K562 (cell line): ENCODE data around the gene MICAL2. TPM values are rescaled to one million over a fixed set of nuclear protein-coding genes. Genes with fewer than 3 reads are reported as not detected.

Source experiments
- ATAC-seq: fragments of 200-7000 bp; cut with Tn5 transposase; 3 replicates; pipeline ENCODE4 v1.9.1; 2020; ENCODE audit warnings: moderate library complexity
- BruUV-seq: library from RNA; stranded (reverse); fragments of 400-500 nt; replicated peaks from 2 replicates; lab custom pipeline; 2021; lab: Mats Ljungman, UMichigan
- CTCF ChIA-PET: fragments of 300-600 bp; formaldehyde crosslinking; extraction: SDS; loops from one replicate; lab custom pipeline; 2021; ENCODE audit warnings: low intra/inter-chr PET ratio; lab: Yijun Ruan, JAX
- POLR2A ChIA-PET: fragments of 300-600, 350-650 bp; sonication (Branson Sonifier 250); formaldehyde crosslinking; extraction: SDS; loops from one replicate; lab custom pipeline; 2021; ENCODE audit warnings: antibody characterized with exemption, inconsistent platforms; lab: Yijun Ruan, JAX
- DNase-seq, 4 experiments: peaks; one replicate each; pipeline versions ENCODE4 v3.0.0 to v3.0.0-alpha.2; 2011 to 2018; ENCODE audit warnings: low spot score in 3 of 4, mixed read lengths in 3 of 4; ENCODE audit errors: extremely low read depth in 1 of 4
- FAIRE-seq: peaks from 2 replicates; lab custom pipeline; 2011; peaks lifted over from hg19 to GRCh38; lab: Jason Lieb, UNC
- H2AFZ ChIP-seq: 2 replicates; pipeline ENCODE4 v1.6.0; 2011; ENCODE audit warnings: low read depth, low read length, control low read depth, inconsistent platforms
- H3K27ac ChIP-seq: fragments of 200-600 bp; 3 replicates; pipeline ENCODE4 v1.8.0; 2011; ENCODE audit warnings: low read depth, mild to moderate bottlenecking, control low read depth, inconsistent platforms, low read length, moderate library complexity, mixed read lengths; ENCODE audit errors: extremely low read depth
- H3K27me3 ChIP-seq, 2 experiments: fragments of 300-600 bp in 1 of 2; 2 replicates in 1 of 2; 3 replicates in 1 of 2; pipeline versions ENCODE4 v1.6.0 to v1.8.0; 2011; ENCODE audit warnings: inconsistent platforms in 2 of 2, low read length in 2 of 2, mild to moderate bottlenecking in 1 of 2, mixed read lengths in 1 of 2, moderate library complexity in 1 of 2; ENCODE audit not compliant: control insufficient read depth in 2 of 2, insufficient read depth in 2 of 2
- H3K36me3 ChIP-seq: fragments of 300-600 bp; 3 replicates; pipeline ENCODE4 v1.8.0; 2011; ENCODE audit warnings: mild to moderate bottlenecking, low read length, inconsistent platforms; ENCODE audit not compliant: control insufficient read depth, insufficient read depth
- H3K4me1 ChIP-seq, 2 experiments: fragments of 200-600 bp in 1 of 2; replicated peaks in 1 of 2; 2 replicates in 1 of 2; 3 replicates in 1 of 2; pipeline versions ENCODE4 v1.5.1 to v1.8.0; 2011; ENCODE audit warnings: inconsistent platforms in 2 of 2, low read length in 2 of 2, mild to moderate bottlenecking in 1 of 2, mixed read lengths in 1 of 2, moderate library complexity in 1 of 2; ENCODE audit not compliant: control insufficient read depth in 2 of 2, insufficient read depth in 2 of 2
- H3K4me2 ChIP-seq: 2 replicates; pipeline ENCODE4 v1.6.1; 2011; ENCODE audit warnings: low read length, control low read depth, inconsistent platforms, mixed read lengths; ENCODE audit not compliant: insufficient read depth
- H3K4me3 ChIP-seq: fragments of 200-600 bp; sonication (generic), shearing (Covaris generic); 2 replicates; pipeline ENCODE4 v1.5.1; 2016; ENCODE audit warnings: control low read depth, inconsistent platforms
- H3K79me2 ChIP-seq: fragments of 200-600 bp; 3 replicates; pipeline ENCODE4 v1.8.0; 2011; ENCODE audit warnings: low read length, inconsistent platforms; ENCODE audit not compliant: control insufficient read depth, insufficient read depth
- H3K9ac ChIP-seq, 2 experiments: 2 replicates each; pipeline versions ENCODE4 v1.6.0 to v1.6.1; 2011; ENCODE audit warnings: low read depth in 2 of 2, low read length in 2 of 2, control low read depth in 1 of 2, inconsistent platforms in 1 of 2, mild to moderate bottlenecking in 1 of 2, mixed read lengths in 1 of 2; ENCODE audit not compliant: insufficient read depth in 1 of 2
- H3K9me1 ChIP-seq: one replicate; pipeline ENCODE4 v1.6.0; 2011; ENCODE audit warnings: inconsistent platforms, mild to moderate bottlenecking, low read length, moderate library complexity; ENCODE audit not compliant: control insufficient read depth, insufficient read depth
- H3K9me3 ChIP-seq: replicated peaks from 2 replicates; pipeline ENCODE4 v1.5.1; 2011; ENCODE audit warnings: low read depth, low read length, inconsistent platforms; ENCODE audit not compliant: control insufficient read depth, insufficient read depth
- H4K20me1 ChIP-seq: replicated peaks from 2 replicates; pipeline ENCODE4 v1.6.1; 2011; ENCODE audit warnings: low read length, inconsistent platforms, mixed read lengths; ENCODE audit not compliant: control insufficient read depth, insufficient read depth
- CC2D1A ChIP-seq: fragments of 450-650 bp; IDR thresholded peaks from 2 replicates; pipeline ENCODE4 v1.6.1; 2017; ENCODE audit warnings: mild to moderate bottlenecking
- CCAR2 ChIP-seq: fragments of 200-400 bp; formaldehyde crosslinking; IDR thresholded peaks from 2 replicates; pipeline ENCODE4 v1.6.1; 2017; ENCODE audit warnings: mild to moderate bottlenecking, low read depth, low read length
- MCM3 ChIP-seq: fragments of 450-650 bp; IDR thresholded peaks from 2 replicates; pipeline ENCODE4 v1.6.1; 2016
- PHF8 ChIP-seq: fragments of 200-600 bp; sonication (generic); IDR thresholded peaks from 2 replicates; pipeline ENCODE4 v1.6.1; 2012; ENCODE audit warnings: mixed run types, mild to moderate bottlenecking, inconsistent platforms, low read length, moderate library complexity, borderline replicate concordance
- POLR3A ChIP-seq: IDR thresholded peaks from 2 replicates; pipeline ENCODE4 v1.6.1; 2011; ENCODE audit warnings: borderline replicate concordance, mild to moderate bottlenecking, moderate library complexity; ENCODE audit not compliant: insufficient read length, insufficient read depth; ENCODE audit errors: extremely low read depth
- RBM34 ChIP-seq: fragments of 200-400 bp; formaldehyde crosslinking; IDR thresholded peaks from 2 replicates; pipeline ENCODE4 v1.6.1; 2018; ENCODE audit warnings: low read length, borderline replicate concordance; ENCODE audit not compliant: insufficient read depth
- SAFB ChIP-seq: fragments of 200-400 bp; formaldehyde crosslinking; IDR thresholded peaks from 2 replicates; pipeline ENCODE4 v1.6.1; 2017; ENCODE audit warnings: low read depth, low read length, borderline replicate concordance
- TRIM24 ChIP-seq, 2 experiments: fragments of 450-650 bp; IDR thresholded peaks; 2 replicates each; pipeline ENCODE4 v1.6.1; 2016
- ZNF398 ChIP-seq: fragments of 250-450 bp; sonication (Bioruptor Pico); IDR thresholded peaks from 2 replicates; pipeline ENCODE4 v1.8.0; 2021; ENCODE audit warnings: moderate library complexity, mild to moderate bottlenecking, inconsistent platforms
- ZNF584 ChIP-seq: fragments of 200-800 bp; sonication (Bioruptor generic); IDR thresholded peaks from 2 replicates; pipeline ENCODE4 v1.6.1; 2016; ENCODE audit warnings: low read depth, mild to moderate bottlenecking, missing genetic modification characterization, missing compliant biosample characterization
- ZNF655 ChIP-seq: fragments of 250-450 bp; sonication (Bioruptor Pico); IDR thresholded peaks from 2 replicates; pipeline ENCODE4 v1.5.0; 2021
- WGBS: fragments of 100-300 bp; shearing (Covaris generic); methylation state at CpG from one replicate; pipeline ENCODE4 v1.1.6; 2016; ENCODE audit warnings: low coverage, mixed read lengths; ENCODE audit not compliant: insufficient coverage; ENCODE audit errors: missing lambda C conversion rate; 5-methylcytosine and 5-hydroxymethylcytosine counted together
- in situ Hi-C: fragments of 300-500 bp; cut with MboI; formaldehyde crosslinking; loops from 4 replicates; pipeline ENCODE4 v1.15.0; 2018; ENCODE audit warnings: inconsistent platforms, mixed read lengths
- intact Hi-C: fragments of 100-400 bp; cut with micrococcal nuclease; formaldehyde crosslinking; loops from 2 replicates; pipeline ENCODE4 v1.14.2; 2022
- polyA plus RNA-seq, 8 experiments: library from polyadenylated mRNA; depleted of rRNA in 4 of 8; stranded (reverse) in 5 of 8; unstranded in 3 of 8; fragments of >200 nt; fragmentation: Nextera tagmentation in 2 of 8; fragmentation: Illumina TruSeq in 1 of 8; extraction: Ambion mirVana in 2 of 8; extraction: Trizol in 1 of 8; gene quantifications; 2 replicates each; pipeline versions ENCODE4 v1.2.1 to v1.2.3, GENCODE V29; 2011 to 2014; ENCODE audit warnings: inconsistent platforms in 1 of 8, missing spikeins in 1 of 8
- total RNA-seq, 7 experiments: library from RNA; depleted of rRNA in 6 of 7; stranded (reverse); fragments of >200 nt in 6 of 7; fragmentation: Illumina TruSeq in 2 of 7; extraction: Trizol in 2 of 7; gene quantifications; 2 replicates each; pipeline versions ENCODE4 v1.2.1 to v1.2.3, GENCODE V29; 2011 to 2021; ENCODE audit warnings: low replicate concordance in 1 of 7
- TF ChIP-seq, protein P1 (sequence below): IDR thresholded peaks from 3 replicates; pipeline ENCODE4 v1.6.1; 2011; ENCODE audit warnings: borderline replicate concordance, mild to moderate bottlenecking; ENCODE audit not compliant: insufficient read length, insufficient read depth
- TF ChIP-seq, protein P2 (sequence below): sonication (generic); formaldehyde crosslinking; IDR thresholded peaks from 2 replicates; pipeline ENCODE4 v1.8.0; 2022; ENCODE audit warnings: mild to moderate bottlenecking, missing genetic modification reagents

The MICAL2 gene
- total and polyA plus RNA-seq, 9 of the 15 experiments (the other 6 are each of a cell fraction or from before 2014, with no cell fraction given) = 4.7 to 64.2 (median 33.6) TPM

- no peak overlapping the region for H3K4me3 ChIP-seq
- intact Hi-C loops = no loop called here
- H3K9ac ChIP-seq = no peak overlapping the region; a peak in 1 of 4 replicates
- ChIA-PET CTCF (no interaction called here), POLR2A (interaction anchor here (0.5 to 1.0 kb wide), 3 partner anchors 13 to 56 kb away, joined by 3 to 4 read pairs (median 3); no protein-coding TSS in a partner anchor)
- WGBS = 89% methylated on average over 3 of the region's 3 CpGs
- H4K20me1 ChIP-seq = peaks cover 5% of the 10 kb centered on the region; the same call in 1 of the 2 replicates
- FAIRE-seq (no peak), ATAC-seq (no peak), DNase-seq (no peak)
- BruUV-seq = no TSS peak
- in situ Hi-C loops = no loop called here
- peaks cover 15% of the 10 kb centered on the region; the same call in 2 of the 3 replicates for H3K79me2 ChIP-seq
- peaks cover 11% of the 10 kb centered on the region; the same call in 2 of the 3 replicates for H3K36me3 ChIP-seq
- no peak overlapping the region for H2AFZ ChIP-seq
- H3K9me1 ChIP-seq = peaks cover 9% of the 10 kb centered on the region
- H3K27me3 ChIP-seq = no peaks in the 10 kb centered on the region
- peaks cover 32 to 63% of the 10 kb centered on the region in 2 experiments for H3K4me1 ChIP-seq
- H3K9me3 ChIP-seq = no peaks in the 10 kb centered on the region
- H3K27ac ChIP-seq = peak overlapping the region; percentile 97; the same call in 2 of the 3 replicates
- 0 out of 2 replicates have a peak overlapping the region, but pooled peaks have one; percentile 70 for H3K4me2 ChIP-seq
- no peak for TF ChIP-seq PHF8
- no peak for TF ChIP-seq SAFB
- no peak for TF ChIP-seq MCM3
- TF ChIP-seq POLR3A = no peak
- TF ChIP-seq RBM34 = no peak
- TF ChIP-seq, protein P1, sequence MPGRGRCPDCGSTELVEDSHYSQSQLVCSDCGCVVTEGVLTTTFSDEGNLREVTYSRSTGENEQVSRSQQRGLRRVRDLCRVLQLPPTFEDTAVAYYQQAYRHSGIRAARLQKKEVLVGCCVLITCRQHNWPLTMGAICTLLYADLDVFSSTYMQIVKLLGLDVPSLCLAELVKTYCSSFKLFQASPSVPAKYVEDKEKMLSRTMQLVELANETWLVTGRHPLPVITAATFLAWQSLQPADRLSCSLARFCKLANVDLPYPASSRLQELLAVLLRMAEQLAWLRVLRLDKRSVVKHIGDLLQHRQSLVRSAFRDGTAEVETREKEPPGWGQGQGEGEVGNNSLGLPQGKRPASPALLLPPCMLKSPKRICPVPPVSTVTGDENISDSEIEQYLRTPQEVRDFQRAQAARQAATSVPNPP = no peak
- TF ChIP-seq TRIM24 (IDR thresholded peaks at IDR 0.05) = no peak
- no peak for TF ChIP-seq ZNF584 (CRISPR knock-in tag)
- no peak for TF ChIP-seq ZNF398 (CRISPR knock-in tag)
- TF ChIP-seq CC2D1A = no peak
- no peak for TF ChIP-seq CCAR2
- no peak for TF ChIP-seq ZNF655 (CRISPR knock-in tag)
- TF ChIP-seq, protein P2, sequence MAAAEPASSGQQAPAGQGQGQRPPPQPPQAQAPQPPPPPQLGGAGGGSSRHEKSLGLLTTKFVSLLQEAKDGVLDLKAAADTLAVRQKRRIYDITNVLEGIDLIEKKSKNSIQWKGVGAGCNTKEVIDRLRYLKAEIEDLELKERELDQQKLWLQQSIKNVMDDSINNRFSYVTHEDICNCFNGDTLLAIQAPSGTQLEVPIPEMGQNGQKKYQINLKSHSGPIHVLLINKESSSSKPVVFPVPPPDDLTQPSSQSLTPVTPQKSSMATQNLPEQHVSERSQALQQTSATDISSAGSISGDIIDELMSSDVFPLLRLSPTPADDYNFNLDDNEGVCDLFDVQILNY (CRISPR knock-in tag) = no peak
These were observed 38.1 kb downstream of the MICAL2 start for GRCh38 chr11:12148466-12148865.
